Neural crest cell (in vitro differentiated cells): ENCODE measurements around the gene SLC38A9. TPM values are rescaled to one million over a fixed set of nuclear protein-coding genes. Genes with fewer than 3 reads are reported as not detected.

ENCODE experiments used
- DNase-seq: peaks from one replicate; pipeline ENCODE4 v3.0.0; 2021; ENCODE audit warnings: low read depth, mixed read lengths, low spot score
- H3K27ac Mint-ChIP-seq: one replicate; pipeline ENCODE4 v1.8.0; 2021; ENCODE audit warnings: mild to moderate bottlenecking, mixed read lengths; ENCODE audit not compliant: unreplicated experiment
- H3K27me3 Mint-ChIP-seq: 2 replicates; pipeline ENCODE4 v1.8.0; 2021; ENCODE audit warnings: low read depth, mild to moderate bottlenecking, mixed read lengths
- H3K36me3 Mint-ChIP-seq: 2 replicates; pipeline ENCODE4 v1.8.0; 2021; ENCODE audit warnings: low read depth, mild to moderate bottlenecking, mixed read lengths
- H3K4me1 Mint-ChIP-seq: 2 replicates; pipeline ENCODE4 v1.8.0; 2021; ENCODE audit warnings: mixed read lengths
- H3K4me3 Mint-ChIP-seq: one replicate; pipeline ENCODE4 v1.8.0; 2021; ENCODE audit warnings: mild to moderate bottlenecking, mixed read lengths
- H3K9me3 Mint-ChIP-seq: 2 replicates; pipeline ENCODE4 v1.8.0; 2021; ENCODE audit warnings: mixed read lengths
- total RNA-seq: library from RNA; stranded (reverse); gene quantifications from 2 replicates; pipeline ENCODE4 v1.2.1, GENCODE V29; 2021
- TF ChIP-seq, protein P1 (sequence below): fragments of 200-600 bp; sonication (generic); conservative IDR thresholded peaks from 2 replicates; pipeline ENCODE4 v1.5.0; 2021; ENCODE audit warnings: antibody characterized with exemption, mild to moderate bottlenecking

Gene SLC38A9
- total RNA-seq, 1 donor from 2014 or later, result 25.3 TPM

DNA sequence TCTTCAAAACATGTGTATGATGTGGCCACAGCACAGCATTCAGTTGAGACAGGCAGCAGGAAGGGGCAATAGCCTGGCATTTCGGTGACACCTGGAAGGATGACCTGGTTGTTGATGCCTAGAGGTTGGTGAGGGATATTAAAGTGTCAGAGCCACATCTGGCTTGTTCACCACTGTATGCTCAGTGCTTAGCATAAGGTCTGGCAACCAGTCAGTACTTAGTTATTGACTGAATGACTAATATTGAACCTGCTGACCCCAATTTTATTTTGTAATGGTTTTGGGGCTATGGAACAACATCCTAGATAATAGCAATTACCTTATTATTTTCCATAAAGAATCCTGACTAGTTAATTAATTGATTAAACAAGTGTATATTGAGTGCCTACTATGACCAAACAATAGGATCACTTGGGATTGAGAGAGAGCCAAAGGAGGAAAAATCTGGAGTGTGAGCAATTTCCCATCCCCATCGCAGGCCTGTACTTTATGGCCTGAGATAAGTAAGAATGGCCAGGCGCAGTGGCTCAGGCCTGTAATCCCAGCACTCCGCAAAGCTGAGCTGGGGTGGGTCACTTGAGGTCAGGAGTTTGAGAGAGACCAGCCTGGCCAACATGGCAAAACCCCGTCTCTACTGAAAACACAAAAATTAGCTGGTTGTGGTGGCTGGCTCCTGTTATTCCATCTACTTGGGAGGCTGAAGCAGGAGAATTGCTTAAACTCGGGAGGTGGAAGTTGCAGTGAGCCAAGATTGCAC is 91.9 kb downstream of the SLC38A9 start:
- Mint-ChIP-seq H3K9me3 (no peaks in the 10 kb centered on the region), H3K36me3 (no peaks in the 10 kb centered on the region), H3K4me1 (peaks cover 45% of the 10 kb centered on the region), H3K27me3 (no peaks in the 10 kb centered on the region), H3K4me3 (no peak overlapping the region), H3K27ac (no peak overlapping the region)
- TF ChIP-seq, protein P1, sequence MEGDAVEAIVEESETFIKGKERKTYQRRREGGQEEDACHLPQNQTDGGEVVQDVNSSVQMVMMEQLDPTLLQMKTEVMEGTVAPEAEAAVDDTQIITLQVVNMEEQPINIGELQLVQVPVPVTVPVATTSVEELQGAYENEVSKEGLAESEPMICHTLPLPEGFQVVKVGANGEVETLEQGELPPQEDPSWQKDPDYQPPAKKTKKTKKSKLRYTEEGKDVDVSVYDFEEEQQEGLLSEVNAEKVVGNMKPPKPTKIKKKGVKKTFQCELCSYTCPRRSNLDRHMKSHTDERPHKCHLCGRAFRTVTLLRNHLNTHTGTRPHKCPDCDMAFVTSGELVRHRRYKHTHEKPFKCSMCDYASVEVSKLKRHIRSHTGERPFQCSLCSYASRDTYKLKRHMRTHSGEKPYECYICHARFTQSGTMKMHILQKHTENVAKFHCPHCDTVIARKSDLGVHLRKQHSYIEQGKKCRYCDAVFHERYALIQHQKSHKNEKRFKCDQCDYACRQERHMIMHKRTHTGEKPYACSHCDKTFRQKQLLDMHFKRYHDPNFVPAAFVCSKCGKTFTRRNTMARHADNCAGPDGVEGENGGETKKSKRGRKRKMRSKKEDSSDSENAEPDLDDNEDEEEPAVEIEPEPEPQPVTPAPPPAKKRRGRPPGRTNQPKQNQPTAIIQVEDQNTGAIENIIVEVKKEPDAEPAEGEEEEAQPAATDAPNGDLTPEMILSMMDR, result no peak
- no peak for DNase-seq

DNA sequence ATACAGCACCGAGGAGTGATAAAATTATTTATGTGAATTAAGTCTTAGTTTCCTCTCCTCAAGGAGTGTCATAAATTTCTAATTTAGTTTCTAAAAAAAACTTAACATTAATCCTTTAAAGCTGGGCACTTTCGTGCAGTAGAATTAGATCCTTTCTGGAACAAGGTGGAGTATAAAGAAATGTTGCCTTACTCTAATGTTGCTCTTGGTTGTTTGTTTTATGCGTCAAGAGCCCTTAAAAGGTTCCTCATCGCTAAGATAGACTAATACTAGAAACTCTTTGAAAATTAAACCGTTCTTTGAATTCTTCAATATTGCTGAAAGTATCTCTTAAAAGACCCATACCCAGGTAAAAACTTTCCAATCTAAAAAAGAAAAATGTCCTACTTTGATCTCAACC is 93.8 kb downstream of the SLC38A9 start:
- Mint-ChIP-seq H3K4me3 (no peak overlapping the region), H3K27me3 (no peaks in the 10 kb centered on the region), H3K36me3 (no peaks in the 10 kb centered on the region), H3K9me3 (no peaks in the 10 kb centered on the region), H3K4me1 (peaks cover 37% of the 10 kb centered on the region), H3K27ac (no peak overlapping the region)
- DNase-seq, result no peak
- TF ChIP-seq, protein P1, result no peak

DNA sequence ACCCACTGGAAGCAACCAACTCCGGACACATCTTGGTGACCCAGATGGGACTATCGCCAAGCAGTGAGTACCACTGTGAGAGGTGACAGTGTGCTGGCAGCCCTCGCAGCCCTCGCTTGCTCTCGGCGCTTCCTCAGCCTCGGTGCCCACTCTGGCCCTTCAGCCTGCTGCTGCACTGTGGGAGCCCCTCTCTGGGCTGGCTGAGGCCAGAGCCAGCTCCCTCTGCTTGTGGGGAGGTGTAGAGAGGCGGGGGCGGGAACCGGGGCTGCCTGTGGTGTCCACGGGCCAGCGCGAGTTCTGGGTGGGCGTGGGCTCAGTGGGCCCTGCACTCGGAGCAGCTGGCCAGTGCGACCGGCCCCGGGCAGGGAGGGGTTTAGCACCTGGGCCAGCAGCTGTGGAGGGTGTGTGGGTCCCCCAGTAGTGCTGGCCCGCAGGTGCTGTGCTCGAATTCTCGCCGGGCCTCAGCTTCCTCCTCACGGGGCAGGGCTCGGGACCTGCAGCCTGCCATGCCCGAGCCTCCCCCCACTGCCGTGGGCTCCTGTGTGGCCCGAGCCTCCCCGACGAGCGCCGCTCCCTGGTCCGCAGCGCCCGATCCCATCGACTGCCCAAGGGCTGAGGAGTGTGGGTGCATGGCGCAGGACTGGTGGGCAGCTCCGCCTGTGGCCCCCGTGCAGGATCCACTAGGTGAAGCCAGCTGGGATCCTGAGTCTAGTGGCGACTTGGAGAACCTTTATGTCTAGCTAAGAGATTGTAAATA is 98.8 kb downstream of the SLC38A9 start:
- DNase-seq, result no peak
- Mint-ChIP-seq H3K27ac (no peak overlapping the region), H3K4me1 (peaks cover 13% of the 10 kb centered on the region), H3K27me3 (no peaks in the 10 kb centered on the region), H3K9me3 (no peaks in the 10 kb centered on the region), H3K4me3 (no peak overlapping the region), H3K36me3 (no peaks in the 10 kb centered on the region)
- TF ChIP-seq, protein P1, result no peak

DNA sequence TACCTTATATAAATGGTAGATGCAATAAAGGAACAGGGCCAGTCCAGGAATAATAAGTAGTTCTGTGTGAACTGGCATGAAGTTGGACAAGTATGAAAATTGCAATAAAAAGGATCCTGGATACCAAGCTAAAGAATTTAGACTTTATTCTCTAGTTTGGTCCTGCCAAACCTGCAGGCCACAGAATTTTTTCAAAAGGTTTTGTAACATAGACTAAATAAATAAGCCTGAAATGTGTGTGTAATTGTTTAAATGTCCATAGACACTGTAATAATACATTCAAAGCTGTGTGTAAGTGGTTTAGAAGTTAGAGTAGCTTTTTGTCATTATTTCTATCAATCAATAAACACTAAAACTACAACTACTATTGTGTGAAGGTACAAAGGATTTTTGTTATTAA is 101.6 kb downstream of the SLC38A9 start:
- H3K36me3 Mint-ChIP-seq, result no peaks in the 10 kb centered on the region
- TF ChIP-seq, protein P1, result no peak
- H3K9me3 Mint-ChIP-seq, result no peaks in the 10 kb centered on the region
- H3K4me3 Mint-ChIP-seq, result no peak overlapping the region
- no peak for DNase-seq
- peaks cover under 1% of the 10 kb centered on the region for H3K4me1 Mint-ChIP-seq
- no peak overlapping the region for H3K27ac Mint-ChIP-seq
- H3K27me3 Mint-ChIP-seq, result no peaks in the 10 kb centered on the region

DNA sequence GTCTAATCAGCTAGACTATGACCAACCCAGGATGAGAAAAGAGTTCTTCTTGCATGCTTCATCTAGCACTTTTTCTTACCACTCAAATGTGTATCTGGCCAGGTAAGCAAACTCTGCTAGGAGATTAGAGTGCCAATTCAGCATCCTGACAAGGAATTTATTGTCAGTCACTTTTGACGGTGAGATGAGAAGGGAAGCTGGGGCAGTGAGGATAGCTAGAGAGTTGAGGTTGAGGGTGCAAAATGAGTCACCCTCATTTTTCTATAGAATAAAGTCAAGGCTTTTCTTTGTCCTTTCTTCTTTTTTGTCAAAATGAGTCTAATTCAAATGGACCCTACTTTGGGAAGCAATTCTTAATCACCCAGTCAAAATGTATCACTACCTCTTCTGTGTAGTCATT is 102.7 kb downstream of the SLC38A9 start:
- Mint-ChIP-seq H3K36me3 (no peaks in the 10 kb centered on the region), H3K4me3 (no peak overlapping the region), H3K27me3 (no peaks in the 10 kb centered on the region), H3K27ac (no peak overlapping the region), H3K4me1 (peaks cover 5% of the 10 kb centered on the region), H3K9me3 (no peaks in the 10 kb centered on the region)
- TF ChIP-seq, protein P1, result no peak
- DNase-seq, result no peak
